Measurements from ENCODE around the gene RIMBP3C.
"Not testable (repeated sequence)": the region's sequence is repeated elsewhere in the genome, so short reads cannot be mapped to it uniquely, and the experiment has no call there.

The RIMBP3C gene

DNA sequence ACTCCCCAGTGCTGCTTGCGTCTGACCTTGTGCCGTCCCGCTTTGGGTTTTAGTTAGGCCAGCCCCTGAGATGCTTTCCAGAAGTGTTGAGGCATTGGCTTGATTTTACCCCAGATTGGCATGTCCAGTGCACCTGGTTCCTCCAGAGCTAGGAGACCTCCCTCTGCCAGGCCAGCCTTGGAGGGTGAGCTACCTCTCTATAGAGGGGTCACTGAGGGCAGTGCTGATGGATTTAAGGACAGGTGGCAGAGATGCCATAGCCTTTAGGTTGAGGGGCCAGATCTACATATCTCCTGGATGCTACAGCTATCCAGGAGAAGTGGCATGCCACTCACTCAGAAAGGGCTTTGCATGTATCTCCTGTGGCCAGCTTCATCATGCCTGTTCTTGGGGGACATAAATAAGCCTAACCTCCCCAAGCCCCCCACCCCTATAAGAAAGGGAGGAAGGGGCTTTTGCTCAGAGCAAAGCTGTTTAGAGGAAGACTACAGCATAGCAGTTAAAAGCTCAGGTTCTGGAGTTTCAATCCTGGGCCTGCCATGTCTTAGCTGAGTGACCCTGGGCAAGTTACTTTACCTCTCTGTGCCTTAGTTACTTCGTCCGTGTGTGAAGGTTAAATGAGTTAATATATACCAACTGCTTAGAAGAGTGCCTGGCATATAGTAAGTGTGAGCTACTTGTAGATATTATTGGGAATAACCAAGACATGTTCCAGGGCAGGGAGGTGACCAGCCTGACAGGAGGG, 22.7 kb upstream of the RIMBP3C start:
- DNase-seq (ENCODE audit: low read depth in 2 of 2) = no peak

DNA sequence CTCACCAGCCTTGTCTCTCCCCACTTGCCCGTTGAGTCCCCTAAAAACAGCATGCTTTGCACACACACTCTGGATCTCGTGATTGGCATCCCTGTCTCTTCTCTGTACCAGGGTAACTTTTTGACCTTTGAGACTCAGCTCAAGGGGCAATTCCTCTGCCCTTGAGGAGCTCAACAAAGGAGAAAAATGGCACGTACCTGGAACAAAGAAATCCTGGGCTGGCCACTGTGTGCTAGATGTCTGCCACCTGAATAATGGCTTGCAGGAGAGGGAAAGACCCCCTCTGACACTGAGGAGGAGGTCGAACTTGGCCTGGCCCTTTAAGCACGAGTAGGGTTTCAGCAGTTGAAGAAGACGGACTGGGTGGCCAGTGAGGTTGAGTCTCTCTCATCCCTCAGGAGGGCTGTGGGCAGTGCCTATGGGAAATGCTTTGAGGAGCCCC, 22.1 kb upstream of the RIMBP3C start:
- no peak for DNase-seq (ENCODE audit: low read depth in 2 of 2)

DNA sequence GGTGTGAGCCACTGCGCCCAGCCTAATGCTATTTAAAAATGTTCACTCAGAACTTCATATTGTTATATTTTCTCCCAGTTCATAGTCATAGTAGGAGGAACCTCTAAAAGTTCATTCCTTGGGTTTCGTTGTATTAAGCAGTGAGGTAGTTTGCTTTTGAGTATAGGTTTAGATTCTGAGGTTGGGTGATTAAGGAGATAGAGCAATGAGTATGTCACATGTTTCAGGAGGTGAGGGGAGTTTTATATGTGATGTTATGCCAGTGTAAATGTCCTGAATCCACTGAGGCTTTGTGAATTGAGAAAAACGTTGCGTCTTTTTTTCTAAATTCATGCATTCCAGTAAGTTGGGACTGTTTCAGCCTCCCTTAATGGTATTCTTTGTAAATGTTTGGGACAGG, 20.4 kb upstream of the RIMBP3C start:
- no peak for DNase-seq (ENCODE audit: low read depth in 2 of 2)

DNA sequence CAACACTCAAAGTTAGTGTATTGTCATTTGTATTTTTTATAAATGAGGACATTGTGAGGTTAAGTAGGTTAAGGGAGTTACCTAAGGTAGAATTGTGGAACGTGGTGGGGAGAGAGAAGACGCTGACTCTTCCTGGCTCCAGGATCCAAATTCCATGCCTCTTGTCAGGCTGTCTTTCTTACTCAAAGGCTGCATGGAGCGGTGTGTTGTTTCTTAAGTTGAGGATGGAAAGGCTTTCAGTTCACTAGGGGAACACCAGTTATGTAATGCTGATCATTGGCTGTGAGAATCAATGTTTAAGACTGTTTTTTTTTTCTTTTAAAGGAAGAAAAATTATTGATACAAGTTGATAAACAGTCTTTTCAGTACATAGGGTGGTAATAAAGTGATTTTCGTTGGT, 19.1 kb upstream of the RIMBP3C start:
- no peak for DNase-seq (ENCODE audit: low read depth in 2 of 2)

DNA sequence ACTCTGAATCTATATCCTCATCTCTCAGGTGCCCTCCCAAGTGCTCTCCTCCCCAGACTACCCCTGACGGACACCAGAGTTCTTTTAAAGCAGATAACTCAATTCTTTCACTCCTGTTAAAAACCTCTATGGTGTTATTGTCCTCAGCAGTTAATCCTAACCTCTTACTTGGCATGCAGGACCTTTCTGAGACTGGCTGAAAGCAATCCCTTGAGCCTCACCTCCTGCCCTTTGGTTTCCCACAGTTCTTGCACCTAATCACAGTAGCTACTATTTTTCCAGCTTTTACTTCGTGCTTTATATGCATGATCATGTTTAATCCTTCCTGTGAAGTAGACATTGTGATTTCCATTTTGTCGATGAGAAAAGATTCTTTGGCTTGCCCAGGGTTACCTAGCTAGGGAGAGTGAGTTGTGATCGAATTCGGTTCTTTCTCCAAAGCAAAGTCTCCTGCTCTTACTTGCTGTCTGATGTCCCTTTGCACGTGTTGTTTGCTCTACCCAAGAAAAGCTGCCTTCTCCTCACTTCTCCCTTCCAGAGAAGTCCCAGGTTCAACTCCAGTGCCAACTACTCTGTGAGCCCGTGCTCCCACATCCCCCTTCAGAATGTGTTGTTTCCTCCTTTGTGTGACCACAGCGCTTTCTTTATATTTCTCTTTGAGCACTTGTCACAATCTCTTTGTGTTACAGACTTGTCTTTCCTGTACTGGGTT, 18.4 kb upstream of the RIMBP3C start:
- DNase-seq (ENCODE audit: low read depth in 2 of 2) = no peak

DNA sequence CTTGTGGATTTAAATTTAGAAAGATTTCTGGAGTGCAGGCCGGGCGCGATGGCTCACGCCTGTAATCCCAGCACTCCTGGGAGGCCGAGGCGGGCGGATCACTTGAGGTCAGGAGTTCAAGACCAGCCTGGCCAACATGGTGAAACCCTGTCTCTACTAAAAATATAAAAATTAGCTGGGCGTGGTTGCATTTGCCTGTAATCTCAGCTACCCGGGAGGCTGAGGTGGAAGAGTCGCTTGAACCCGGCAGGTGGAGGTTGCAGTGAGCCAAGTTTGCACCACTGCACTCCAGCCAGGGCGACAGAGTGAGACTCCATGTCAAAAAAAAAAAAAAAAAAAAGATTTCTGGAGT, 17.8 kb upstream of the RIMBP3C start:
- DNase-seq (ENCODE audit: low read depth in 2 of 2) = not testable (repeated sequence)

DNA sequence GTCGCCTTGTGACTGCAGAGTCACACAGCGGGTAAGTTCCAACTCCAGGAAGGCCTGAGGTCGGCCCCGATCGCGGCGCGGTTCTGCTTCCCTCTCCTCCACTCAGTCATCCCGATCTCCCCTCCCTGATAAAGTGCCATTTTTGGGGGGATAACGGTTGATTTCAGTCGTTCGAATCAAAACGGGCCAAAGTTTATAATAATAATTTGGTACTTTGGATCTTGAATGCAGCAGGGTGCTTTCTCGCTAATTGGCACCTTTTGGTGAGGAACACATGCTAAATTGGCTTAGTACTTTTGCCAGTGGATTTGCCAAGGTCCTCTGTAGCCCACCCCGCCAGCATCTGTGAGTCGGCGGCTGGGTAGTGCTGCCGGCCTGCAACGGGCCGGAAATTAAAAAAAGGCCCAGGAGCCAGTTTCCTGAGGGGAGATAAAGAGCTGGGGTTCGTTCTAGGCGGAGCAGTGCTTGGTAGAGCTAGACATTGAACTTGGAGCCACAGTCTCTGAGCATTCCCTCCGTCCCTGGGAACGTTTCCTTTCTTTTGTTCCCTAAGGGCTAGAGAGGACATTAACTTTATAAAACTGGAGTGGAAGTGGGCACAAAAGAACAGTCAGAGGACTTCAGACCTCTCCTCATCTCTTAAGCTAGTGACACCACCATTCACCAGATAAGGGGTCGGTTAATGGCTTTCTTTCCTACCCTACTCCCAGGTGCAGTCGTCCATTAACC, 17.2 kb upstream of the RIMBP3C start:
- DNase-seq (ENCODE audit: low read depth in 2 of 2) = no peak

DNA sequence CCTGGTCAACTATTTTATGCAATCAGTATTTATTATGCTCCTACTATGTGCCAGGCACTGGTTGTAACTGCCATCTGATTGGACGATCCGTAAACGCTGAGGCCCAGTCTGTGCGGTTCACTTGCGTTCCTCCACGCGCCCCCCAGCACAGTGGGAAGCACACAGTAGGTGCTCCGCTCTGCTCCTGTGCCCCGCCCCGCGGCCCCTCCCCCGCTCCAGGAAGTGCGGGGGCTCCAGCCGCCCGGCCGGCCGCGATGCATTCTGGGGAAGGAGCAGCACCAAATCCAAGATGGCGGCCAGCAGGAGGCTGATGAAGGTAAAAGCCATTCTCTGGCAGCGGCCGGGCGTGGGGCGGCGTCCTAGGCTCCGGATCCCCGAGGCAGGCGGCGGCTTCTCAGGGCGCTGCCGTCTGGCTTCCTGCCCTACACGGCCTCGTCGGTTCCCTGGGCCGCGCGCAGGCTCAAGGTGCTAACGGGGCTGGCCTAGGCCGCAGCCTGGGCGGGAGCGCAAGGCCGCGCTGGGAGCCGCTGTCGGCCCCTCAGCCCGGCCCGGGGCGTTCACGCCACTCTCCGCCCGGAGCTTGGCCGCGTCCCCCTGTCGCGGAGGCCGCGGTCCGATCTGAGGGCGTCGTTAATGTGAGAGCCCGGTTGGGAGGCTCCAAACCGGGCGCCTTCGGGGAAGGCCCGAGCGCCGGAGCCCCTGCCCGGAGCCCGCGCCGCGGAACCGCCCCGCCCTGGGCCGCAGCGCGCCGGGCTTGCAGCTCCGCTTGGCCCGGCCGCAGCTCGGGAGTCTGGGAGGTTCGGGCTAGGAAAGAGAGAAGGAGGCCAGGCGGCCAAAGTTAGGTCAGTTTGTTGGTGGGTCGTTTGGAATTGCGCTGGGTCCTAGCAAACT, 16.4 kb upstream of the RIMBP3C start, which contains the start of gene UBE2L3:
Gene UBE2L3 (plus strand): TSS at position 259 of the 891 bp plus-strand sequence. CDS start 31 bp downstream, at position 290.
- peak; percentile 78 to 82 for DNase-seq (ENCODE audit: low read depth in 2 of 2)

DNA sequence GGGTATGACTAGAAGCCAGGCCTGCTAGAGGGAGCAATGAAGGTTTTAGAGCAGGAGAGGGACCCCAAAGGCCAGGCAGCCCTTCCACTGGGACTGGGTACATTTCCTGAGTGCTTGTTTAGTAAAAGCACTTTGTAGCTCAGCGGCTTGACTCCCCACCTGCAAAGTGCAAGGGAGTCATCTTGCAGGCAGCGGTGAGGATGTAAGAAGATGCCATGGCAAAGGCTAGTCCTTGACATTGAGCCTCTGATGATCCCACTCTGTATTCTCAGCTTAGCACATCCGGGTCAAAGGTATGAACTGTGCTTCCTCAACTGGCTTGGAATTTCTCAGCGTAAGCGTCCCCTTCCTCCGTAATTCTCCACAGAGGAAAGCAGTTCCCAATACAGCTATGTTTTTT, 13.2 kb upstream of the RIMBP3C start:
- DNase-seq (ENCODE audit: low read depth in 2 of 2) = no peak

DNA sequence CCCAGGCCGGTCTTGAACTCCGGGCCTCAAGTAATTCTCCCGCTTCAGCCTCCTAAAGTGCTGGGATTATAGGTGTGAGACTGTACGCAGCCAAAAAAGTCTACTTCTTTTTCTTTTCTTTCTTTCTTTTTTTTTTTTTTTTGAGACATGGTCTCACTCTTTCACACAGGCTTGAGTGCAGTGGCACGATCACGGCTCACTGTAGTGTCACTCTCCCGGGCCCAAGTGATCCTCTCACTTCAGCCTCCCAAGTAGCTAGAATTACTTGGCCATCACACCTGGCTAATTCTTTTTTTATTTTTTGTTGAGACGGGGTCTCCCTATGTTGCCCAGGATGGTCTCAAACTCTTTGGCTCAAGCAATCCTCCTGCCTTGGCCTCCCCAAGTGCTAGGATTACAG, 12.7 kb upstream of the RIMBP3C start:
- DNase-seq (ENCODE audit: low read depth in 2 of 2) = no peak

DNA sequence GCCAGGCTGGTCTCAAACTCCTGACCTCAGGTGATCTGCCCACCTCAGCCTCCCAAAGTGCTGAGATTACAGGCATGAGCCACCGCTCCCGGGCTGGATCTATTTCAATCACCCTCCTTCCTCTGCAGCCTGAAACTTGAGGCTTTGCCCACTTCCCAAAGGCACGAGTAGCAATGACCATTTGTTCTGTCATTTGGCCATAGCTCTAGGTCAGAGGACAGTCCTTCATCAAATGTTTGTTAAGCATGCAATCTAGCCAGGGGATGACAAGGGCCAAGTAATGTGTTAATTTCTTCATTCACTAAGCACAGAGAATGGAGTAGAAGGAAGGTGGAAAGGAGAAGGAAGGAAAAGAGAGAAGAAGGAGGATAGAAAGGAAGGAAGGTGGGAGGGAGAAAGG, 9.4 kb upstream of the RIMBP3C start:
- DNase-seq (ENCODE audit: low read depth in 2 of 2) = not testable (repeated sequence)

DNA sequence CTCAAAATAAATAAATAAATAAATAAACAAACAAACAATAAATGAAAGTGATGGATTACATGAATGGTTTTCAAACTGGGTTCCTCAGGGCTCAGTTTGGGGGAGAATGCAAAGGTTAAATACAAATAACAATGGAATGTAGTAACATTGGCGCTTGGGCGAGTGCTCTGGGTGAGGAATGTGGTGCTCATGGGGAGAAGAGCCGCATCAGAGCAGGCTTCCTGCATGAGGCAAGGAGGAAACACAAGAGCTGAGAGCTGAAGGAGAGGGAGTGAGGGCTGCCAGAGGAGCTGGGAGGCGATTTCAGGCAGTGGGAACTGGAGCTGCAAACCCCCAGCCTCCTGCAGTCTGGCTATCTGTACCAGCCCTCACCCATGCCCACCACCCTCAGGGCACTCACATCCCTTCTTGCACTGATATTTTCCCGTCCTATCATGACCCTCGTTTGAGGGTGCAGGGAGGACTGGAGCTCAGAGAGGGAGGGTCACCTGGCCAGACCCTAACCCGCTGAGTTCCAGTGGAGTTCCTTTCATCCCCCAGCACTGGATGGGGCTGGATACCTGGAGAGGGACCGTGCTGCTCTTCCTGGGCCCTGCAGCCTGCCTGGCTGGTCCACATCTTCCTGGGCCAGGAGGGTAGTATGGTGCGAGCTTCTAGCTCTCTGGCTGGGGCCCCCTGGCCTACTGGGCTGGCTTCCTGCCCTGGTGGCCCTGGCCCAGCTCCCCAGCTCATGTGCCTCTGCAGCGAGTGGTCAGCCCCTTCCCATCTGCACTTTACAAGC, 8.3 kb upstream of the RIMBP3C start:
- not testable (repeated sequence) for DNase-seq (ENCODE audit: low read depth in 2 of 2)

DNA sequence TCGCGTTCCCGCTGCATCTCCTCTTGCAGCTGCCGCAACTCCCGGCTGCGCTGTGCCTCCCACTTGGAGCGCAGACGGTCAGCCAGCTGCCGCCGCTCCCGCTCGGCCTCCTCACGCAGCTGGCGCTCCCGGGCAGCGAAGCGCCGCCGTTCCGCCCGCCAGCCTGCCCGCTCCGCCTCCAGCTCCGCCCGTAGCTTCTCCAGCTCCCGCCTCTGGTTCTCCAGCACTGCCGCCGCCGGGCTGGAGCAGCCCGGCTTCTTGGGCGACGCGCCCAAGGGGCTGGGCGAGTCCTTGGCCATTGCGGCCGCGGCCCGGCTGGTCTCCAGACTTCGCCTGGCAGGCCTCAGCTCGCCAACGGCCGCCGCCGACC, 598 bp downstream of the RIMBP3C start:
- DNase-seq (ENCODE audit: low read depth in 2 of 2) = not testable (repeated sequence)

DNA sequence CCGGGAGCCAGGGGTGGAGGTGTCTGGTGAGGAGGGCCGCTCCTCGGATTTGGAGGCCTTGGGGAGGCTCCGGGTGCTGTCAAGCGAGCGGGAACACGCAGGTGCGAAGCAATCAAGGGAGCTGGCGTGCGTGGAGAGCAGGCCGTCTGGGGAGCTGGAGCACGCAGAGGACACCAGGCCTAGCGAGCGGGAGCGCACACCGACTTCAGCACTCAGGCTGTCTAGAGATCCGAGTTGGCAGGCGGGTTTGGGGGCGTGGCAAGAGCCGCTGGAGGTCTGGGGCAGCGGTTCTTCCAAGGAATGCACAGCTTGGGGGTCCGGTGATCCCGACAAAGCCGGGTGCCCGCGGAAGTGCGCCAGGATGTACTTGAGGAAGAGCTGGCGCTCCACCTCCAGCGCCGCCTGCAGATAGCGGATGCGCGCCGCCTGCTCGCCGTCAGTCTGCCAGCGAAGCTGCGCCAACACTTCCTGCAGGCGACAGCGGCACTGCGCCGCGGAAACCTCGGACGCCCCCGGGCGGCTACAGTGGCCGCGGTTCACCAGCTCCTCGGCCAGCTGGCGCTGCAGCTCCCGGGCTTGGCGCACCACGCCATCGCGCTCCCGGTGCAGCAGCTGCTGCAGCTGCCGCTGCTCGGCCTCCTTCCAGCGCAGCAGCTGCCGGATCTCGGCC, 1.1 kb downstream of the RIMBP3C start:
- DNase-seq (ENCODE audit: low read depth in 2 of 2) = not testable (repeated sequence)

DNA sequence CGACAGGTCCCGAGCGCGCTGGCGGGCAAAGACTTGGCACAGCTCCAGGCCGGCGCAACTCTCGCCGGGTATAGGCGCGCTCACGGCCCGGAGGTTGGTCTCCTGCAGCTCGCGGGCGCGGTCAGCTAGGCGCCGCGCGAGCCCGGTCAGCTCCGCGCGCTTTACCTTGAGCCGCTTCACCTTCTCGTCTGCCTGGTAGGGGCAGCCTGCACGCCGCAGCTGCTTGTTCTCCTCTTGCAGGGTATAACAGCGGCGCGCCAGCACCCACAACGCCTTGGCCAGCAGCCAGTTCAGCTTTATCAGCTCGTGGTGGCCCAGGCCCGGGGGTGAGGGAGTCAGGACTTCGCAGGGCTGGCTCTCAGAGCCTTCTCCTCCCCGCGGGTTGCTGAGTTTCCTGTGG, 1.7 kb downstream of the RIMBP3C start:
- not testable (repeated sequence) for DNase-seq (ENCODE audit: low read depth in 2 of 2)

DNA sequence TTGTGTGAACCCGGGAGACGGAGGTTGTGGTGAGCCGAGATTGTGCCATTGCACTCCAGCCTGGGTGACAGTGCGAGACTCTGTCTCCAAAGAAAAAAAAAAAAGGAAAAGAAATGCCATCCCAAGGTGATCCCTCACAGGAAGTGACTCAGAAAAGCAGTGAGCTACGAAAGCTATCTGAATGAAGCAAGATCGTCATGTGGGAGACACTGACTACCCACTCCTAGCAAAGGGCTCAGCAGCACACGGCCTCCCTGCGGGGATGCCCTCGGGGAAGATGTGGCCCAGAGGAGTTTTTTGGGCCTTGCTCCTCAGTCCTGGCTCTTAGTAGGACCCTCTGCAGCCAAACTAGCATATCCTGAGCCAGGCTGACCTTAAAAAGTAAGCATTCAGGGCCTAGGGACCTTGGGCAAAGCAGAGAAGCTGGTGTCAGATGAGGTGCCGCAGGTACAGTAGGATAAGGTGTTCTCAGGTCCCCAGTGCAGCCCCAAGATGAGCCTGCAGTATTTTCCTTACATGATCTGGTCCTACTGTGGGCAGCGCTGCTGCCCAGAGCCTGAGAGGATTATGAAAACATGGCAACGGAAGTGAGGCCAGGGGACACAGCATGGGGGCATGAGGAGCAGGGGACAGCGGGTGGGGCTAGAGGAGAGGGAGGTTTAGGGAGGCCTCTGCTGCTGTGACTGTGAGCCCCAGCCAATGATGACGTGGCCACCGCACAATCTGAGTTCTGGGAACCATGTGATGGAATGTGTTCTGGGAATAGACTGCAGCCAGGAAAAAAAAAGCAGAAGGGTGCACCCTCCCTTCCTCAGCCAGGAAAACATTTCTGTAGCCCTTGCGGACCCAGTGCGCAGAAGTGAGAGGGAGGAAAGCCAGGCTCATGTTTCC, 6.6 kb downstream of the RIMBP3C start:
- not testable (repeated sequence) for DNase-seq (ENCODE audit: low read depth in 2 of 2)

DNA sequence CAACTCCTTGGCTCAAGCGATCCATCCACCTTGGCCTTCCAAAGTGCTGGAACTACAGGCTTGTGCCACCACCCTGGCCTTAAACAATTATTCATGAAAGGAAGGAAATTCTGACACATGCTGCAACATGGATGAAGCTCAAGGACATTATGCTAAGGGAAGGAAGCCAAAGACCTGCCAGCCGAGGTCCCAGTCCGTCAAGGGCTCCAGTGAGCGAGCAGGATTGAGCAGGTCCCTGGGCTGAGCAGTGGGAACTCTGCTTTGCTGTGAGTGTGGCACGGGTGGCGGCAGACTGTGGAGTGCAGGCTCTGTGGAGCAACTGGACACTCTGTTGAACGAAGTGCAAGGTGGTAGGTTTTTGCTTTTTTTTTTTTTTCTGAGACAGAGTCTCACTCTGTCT, 11.4 kb downstream of the RIMBP3C start:
- DNase-seq (ENCODE audit: low read depth in 2 of 2) = not testable (repeated sequence)

DNA sequence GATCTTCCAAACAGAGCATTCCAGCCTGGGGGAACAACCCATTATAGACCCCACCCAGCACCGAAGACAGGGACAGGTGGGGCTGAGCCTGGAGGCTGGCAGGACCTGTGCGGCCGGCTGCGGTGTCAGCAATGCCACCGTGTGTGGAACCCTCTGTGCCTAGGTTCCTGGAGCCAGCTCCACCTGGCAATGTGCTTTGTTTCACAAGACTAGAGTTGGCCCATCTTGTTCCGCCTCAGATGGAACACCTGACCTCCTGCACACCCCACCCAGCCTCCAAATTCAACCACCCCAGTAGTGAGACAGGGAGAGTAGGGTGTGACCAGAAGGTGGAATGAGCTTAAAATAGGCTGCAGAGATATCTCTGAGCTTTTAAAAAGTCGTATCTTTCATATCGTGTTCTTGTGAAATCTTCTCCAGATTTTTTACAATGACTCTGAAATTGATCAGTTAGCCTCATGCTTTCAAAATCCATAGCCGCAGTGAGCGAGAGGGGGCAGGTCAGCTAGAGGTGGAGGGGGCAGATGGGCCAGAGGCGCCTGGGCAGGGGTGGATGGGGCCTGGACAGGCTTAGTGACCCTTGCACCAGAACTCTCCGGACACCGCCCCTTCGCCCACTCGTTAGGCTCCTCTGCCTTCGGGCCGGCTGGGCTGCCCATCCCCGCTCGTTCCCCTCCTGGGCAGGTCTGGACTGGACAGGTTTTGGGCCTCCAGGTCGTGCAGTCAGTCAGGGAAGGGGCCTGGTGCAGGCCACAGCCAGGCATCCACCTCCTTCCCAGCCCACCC, 18.2 kb downstream of the RIMBP3C start:
- not testable (repeated sequence) for DNase-seq (ENCODE audit: low read depth in 2 of 2)
